ENCODE data around the gene CTXND2.

GRCh38 chr1:150875197-150876118 lies 11.5 kb upstream of the CTXND2 start:
- no peak for TF ChIP-seq CTCF (IDR thresholded peaks at IDR 0.05)
- no peak for TF ChIP-seq POLR2A (IDR thresholded peaks at IDR 0.05)

Measured in breast epithelium (tissue), 3 donors.